GM18498 (cell line): ENCODE measurements around the gene SMIM9.
"Not testable (repeated sequence)": the region's sequence is repeated elsewhere in the genome, so short reads cannot be mapped to it uniquely, and the experiment has no call there.

Experiments
- ATAC-seq: cut with Tn5 transposase; IDR thresholded peaks from one replicate; pipeline ENCODE4 v1.9.1; 2021; ENCODE audit warnings: mild to moderate bottlenecking, moderate library complexity; ENCODE audit not compliant: unreplicated experiment

Gene SMIM9

DNA sequence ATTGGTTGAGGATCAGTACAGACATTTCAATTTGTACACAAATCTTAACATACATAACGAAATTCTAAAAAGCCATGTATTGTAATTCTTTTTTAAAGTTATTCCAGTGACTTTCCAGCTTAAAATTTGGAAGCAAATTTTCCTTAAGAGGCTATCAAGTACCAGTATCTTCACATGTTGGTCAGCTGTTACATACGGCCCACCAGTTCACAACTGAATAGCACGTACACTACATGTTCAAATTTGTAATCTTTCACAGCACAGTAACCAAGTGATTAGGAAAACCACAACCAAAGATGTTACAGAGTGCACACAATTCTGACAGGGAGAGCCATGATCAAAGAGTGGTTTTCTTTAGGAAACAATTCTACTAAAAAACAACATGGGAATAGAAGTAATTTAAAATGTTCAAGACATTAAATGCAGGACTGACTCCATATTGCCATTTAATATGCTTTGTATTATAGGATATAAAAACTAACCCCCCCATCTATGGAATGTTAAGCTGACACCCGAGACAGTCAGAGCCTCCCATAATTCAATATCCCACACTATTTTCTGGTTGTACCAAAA is 18.1 kb downstream of the SMIM9 start:
- ATAC-seq = not testable (repeated sequence)

DNA sequence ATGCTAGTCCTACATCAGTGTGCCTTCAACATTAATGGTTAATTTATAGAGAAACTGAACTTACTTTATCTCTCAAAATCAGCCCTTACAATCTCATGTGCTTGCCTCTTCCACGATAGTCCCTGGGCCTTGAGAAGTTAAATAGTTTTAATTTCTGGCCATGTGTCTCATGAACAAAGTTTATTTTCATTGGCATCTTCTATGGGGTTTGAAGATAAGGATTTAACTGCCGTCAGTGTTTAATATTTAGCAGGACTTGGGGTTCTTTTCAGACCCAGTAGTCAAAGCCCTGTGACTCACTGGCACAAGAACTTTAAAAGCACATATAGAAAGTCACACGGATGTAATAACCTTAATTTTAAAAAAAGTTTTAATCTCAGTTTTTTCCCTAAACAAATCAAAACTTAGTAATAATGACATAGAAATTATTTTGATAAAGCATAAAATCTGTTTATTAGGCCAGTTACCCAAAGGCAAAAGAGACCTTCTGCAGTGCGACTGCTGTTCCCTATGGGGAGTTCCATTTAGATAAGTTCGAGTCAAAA is 19.1 kb downstream of the SMIM9 start:
- ATAC-seq = no peak

DNA sequence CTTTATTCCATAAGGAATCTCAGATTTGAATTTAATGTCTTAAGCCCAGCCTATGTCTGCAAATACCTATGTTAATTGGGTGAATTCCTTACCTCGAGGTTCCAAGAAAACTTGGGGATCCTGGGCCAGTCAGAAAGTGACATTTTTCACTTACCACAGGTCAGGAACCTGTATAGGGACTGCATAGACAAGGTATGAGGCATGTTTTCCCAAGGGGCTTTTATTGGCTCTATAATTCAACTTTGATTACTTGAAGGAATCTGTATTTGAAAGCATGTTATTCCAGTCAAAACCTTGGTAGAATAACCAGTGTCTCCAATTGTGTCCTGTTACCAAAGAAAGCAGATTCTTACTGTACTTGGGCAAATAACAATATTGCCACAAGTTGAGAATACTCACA is 20.7 kb downstream of the SMIM9 start:
- ATAC-seq = no peak

GRCh38 chrX:154812341-154813101 is 21.9 kb downstream of the SMIM9 start:
- no peak for ATAC-seq

GRCh38 chrX:154809939-154810665 is 24.4 kb downstream of the SMIM9 start:
- ATAC-seq = no peak

DNA sequence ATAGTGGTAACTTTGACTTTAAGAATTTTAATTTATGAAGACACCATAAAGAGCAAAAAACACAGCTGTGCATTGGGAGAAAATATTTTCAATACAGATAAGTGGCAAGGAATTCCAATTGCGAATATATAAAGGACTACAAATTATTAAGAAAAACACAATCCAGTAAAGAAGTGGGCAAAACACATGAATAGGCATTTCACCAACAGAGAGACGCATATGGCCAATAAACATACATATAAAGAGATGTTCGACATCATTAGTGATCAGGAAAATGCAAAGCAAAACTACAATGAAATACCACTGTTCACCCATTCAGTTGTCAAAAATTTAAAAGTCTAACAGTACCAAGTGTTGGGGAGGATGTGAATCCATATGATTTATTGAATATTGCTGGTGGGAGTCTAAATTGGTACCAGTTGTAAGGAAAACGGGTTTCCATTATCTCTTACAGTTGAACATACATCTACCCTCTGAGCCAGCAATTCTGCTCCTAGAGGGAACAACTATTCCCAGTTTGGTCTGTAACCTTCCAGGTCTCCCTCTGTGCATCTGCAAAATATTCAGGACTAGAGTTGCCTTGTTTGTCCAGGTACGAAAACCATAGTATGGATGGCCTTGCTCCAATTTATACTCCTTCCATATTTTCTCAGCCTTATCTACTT is 27.5 kb downstream of the SMIM9 start:
- no peak for ATAC-seq

- ATAC-seq = no peak
Measured at GRCh38 chrX:154805696-154806091, 28.8 kb downstream of the SMIM9 start.

GRCh38 chrX:154804957-154805695 is 29.3 kb downstream of the SMIM9 start, which contains the start of gene MPP1:
TSS of gene MPP1 (minus strand) at chrX:154805485. CDS start at chrX:154805373, 112 bp downstream.
- peak; percentile 99 for ATAC-seq

DNA sequence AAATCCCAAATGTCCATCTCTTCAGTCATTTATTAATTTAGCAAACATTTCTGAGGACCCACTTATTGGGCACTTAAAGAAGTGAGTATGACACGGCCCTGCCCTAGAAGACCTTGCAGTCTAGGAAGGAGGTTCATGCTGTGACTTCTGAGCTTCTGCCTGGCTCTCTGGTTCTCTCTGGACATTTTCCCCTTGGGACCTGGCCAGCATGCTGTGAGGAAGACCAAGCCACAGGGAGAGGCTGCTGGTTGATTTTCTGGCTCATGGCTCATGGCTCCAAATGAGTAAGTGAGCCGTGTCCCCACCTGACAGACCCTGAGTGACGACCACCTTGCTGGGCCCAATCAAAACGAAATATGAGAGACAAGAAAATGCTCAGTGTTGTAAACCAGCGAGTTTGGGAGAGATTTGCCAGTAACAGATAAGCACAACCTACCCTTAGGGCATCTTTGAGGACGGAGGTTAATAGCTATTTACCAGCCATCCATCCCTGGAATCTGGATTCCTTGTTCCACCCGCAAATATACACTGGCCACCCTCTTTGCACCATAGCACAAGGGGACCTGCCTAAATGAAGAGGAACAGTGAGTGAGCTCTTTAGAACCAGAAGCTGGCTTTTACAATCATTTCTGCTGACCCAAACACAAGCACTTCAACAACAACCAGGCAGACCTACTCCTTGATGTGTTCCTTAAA is 30.1 kb downstream of the SMIM9 start:
- no peak for ATAC-seq

DNA sequence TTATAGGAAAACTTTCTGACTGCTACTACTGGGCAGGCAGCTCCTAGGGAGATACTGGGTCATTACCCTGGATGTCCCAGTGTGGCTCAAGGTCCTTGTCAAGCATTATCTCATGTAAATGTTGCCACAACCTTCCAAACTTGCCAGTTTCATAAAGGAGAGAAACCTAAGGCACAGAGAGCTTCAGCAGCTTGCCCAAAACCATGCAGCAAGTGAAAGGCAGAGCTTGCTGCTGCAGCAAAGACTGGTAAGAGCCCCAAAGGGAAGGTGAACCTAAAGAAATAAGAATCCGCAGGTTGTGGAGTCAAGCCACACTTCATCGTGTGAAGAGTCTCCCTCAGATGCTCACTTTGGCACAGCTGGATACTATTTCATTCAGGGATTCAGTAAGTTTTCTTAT is 31.5 kb downstream of the SMIM9 start:
- no peak for ATAC-seq

- ATAC-seq = no peak
Measured at GRCh38 chrX:154800478-154801210, 33.8 kb downstream of the SMIM9 start.

GRCh38 chrX:154799556-154800348 is 34.7 kb downstream of the SMIM9 start:
- no peak for ATAC-seq

DNA sequence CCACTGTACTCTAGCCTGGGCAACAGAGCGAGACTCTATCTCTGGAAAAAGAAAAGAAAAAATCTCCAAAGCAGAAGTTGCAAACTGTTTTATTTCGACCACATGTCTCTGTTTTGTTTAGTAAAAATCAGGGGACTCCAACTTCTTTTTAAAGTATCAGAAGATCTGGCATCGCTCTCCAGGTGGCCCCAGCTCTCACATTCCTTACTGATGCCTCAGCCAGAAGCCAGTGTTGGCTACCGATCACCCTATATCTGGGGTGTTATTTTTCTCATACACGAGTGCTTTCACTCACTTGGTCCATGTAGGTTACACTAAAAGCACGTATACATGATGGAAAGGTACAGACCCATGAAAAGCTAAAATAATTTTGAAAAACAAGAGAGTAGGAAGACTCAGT is 37.5 kb downstream of the SMIM9 start:
- ATAC-seq = no peak

- ATAC-seq = no peak
Measured at GRCh38 chrX:154795016-154795415, 39.4 kb downstream of the SMIM9 start.

DNA sequence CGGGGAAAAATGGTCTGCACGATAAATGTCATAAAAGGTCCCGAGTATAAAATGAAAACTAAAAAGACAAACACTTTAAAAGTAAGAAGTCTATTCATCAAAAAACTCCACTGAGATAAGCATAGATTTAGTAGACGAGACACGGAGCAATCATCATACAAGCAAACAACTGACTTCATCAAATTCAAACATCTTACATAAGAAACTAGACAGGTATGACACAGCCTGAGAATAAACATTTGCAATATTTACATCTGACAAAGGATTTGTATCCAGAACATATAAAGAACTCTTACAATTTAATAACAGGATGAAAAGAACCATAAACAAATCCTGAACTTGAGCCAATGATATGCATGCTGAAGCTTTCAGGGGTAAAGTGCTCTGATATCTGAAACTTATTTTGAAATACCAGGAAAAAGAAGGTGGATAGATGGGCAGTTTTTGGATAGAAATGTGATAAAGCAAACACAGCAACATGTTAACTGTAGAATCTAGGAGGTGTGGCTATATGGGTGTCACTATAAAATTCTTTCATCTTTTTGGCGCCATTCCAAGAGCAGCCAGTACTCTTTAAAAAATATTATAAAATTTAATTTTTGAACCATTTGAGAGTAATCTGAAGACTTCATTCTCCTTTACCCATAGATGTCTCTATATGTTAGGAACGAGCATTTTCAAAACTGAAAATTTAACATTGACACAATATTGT is 41.2 kb downstream of the SMIM9 start:
- no peak for ATAC-seq

DNA sequence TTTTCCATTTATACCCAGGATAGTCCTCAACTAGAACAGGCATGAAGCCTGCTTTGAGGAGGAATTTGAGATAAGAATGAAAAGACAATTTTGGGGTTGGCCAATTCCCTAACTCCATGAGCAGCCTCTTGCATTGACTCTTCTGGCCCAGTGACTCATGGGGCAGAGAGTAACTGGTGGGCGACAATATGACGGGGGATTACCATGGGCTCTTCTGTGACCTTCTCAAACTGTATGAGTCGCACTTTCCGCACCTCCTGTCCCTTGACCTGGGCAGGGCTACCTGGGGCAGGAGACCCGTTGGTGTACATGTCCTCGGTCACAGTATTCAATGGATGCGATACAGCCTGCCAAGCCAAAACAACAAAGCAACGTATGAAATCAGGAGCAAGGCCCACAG is 42.5 kb downstream of the SMIM9 start:
- no peak for ATAC-seq

- ATAC-seq = no peak
Measured at GRCh38 chrX:154791467-154791866, 43.0 kb downstream of the SMIM9 start.

GRCh38 chrX:154785716-154786115 is 48.7 kb downstream of the SMIM9 start:
- ATAC-seq = no peak
